Measurements from ENCODE around the gene ITGA8.

ITGA8 gene

GRCh38 chr10:15754937-15755336 is 35.2 kb upstream of the ITGA8 start:
- no peak overlapping the region for H3K4me3 ChIP-seq
- TF ChIP-seq, protein P1, sequence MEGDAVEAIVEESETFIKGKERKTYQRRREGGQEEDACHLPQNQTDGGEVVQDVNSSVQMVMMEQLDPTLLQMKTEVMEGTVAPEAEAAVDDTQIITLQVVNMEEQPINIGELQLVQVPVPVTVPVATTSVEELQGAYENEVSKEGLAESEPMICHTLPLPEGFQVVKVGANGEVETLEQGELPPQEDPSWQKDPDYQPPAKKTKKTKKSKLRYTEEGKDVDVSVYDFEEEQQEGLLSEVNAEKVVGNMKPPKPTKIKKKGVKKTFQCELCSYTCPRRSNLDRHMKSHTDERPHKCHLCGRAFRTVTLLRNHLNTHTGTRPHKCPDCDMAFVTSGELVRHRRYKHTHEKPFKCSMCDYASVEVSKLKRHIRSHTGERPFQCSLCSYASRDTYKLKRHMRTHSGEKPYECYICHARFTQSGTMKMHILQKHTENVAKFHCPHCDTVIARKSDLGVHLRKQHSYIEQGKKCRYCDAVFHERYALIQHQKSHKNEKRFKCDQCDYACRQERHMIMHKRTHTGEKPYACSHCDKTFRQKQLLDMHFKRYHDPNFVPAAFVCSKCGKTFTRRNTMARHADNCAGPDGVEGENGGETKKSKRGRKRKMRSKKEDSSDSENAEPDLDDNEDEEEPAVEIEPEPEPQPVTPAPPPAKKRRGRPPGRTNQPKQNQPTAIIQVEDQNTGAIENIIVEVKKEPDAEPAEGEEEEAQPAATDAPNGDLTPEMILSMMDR (IDR thresholded peaks at IDR 0.05) = no peak
- no peak for DNase-seq (ENCODE audit: low spot score)
- H3K27ac ChIP-seq = no peak overlapping the region

DNA sequence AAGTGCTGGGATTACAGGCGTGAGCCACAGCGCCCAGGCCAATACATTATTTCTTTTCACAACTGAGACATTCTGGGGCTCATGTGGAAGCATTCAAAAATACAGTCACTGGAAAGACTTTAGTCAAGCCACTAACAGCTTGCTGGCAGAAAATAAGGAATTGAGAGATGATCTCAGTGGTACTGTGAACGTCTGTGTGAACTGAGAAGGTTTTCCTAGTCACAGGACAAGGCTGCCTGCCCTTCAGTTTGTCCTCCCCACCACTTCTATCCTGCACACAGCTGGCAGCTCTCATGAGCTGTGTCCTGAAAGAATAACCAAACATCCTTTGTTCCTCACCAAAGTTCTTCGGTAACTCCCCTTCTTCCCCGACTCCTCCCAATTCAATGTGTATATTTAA is 31.3 kb upstream of the ITGA8 start:
- no peak for DNase-seq (ENCODE audit: low spot score)
- TF ChIP-seq, protein P1 (IDR thresholded peaks at IDR 0.05) = no peak

GRCh38 chr10:15748126-15748525 is 28.4 kb upstream of the ITGA8 start:
- Histone ChIP-seq H3K27ac (no peak overlapping the region), H3K4me3 (no peak overlapping the region)
- no peak for DNase-seq (ENCODE audit: low spot score)
- TF ChIP-seq, protein P1 (IDR thresholded peaks at IDR 0.05) = no peak

More for the DNA sequence above, 31.3 kb upstream of the ITGA8 start:
- no peak overlapping the region for H3K4me3 ChIP-seq
- H3K27ac ChIP-seq = no peak overlapping the region

DNA sequence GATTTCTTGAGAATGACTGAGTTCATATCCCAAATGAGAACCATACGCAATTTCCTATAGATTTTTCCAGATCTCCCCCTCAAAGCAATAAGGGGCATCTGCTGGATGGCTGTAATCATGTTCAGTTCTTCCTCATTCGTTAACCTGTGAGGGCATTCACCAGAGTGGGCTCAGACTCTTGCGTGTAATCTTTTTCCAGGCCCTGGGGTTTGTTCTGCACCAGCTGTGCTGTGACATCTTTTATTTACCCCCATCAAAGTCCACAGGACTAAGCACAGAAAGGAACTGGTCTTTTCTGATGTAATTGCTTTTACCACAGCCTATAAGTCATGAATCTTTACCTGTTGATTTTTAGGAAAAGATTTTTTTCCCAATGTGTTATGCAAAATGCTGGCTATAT is 27.9 kb upstream of the ITGA8 start:
- TF ChIP-seq, protein P1 (IDR thresholded peaks at IDR 0.05) = no peak
- H3K27ac ChIP-seq = no peak overlapping the region
- no peak overlapping the region for H3K4me3 ChIP-seq
- DNase-seq (ENCODE audit: low spot score) = no peak

- TF ChIP-seq, protein P1 (IDR thresholded peaks at IDR 0.05) = no peak
- peak overlapping the region; percentile 32 to 48 for H3K27ac ChIP-seq
- H3K4me3 ChIP-seq = no peak overlapping the region
- no peak for DNase-seq (ENCODE audit: low spot score)
These were observed 26.0 kb upstream of the ITGA8 start for GRCh38 chr10:15745751-15746150.

- no peak overlapping the region for H3K27ac ChIP-seq
- no peak for DNase-seq (ENCODE audit: low spot score)
These were observed 24.6 kb upstream of the ITGA8 start for GRCh38 chr10:15744217-15744865.

GRCh38 chr10:15743443-15743842 is 23.7 kb upstream of the ITGA8 start:
- DNase-seq (ENCODE audit: low spot score) = no peak
- TF ChIP-seq, protein P1 (IDR thresholded peaks at IDR 0.05) = no peak
- Histone ChIP-seq H3K4me3 (no peak overlapping the region), H3K27ac (no peak overlapping the region)

More at GRCh38 chr10:15744217-15744865, 24.6 kb upstream of the ITGA8 start:
- TF ChIP-seq, protein P1 (IDR thresholded peaks at IDR 0.05) = no peak
- H3K4me3 ChIP-seq = no peak overlapping the region

Data from coronary artery (tissue), 2 donors.